Heart left ventricle (tissue), 16 donors: ENCODE results near the gene VPS50. TPM values are rescaled to one million over a fixed set of nuclear protein-coding genes. Genes with fewer than 3 reads are reported as not detected.

ENCODE experiments used
- ATAC-seq, 4 donors: fragments of 200-7000 bp; cut with Tn5 transposase; one replicate each; pipeline ENCODE4 v1.9.1; 2020 to 2022; ENCODE audit warnings: moderate library complexity in 4 of 4, mild to moderate bottlenecking in 3 of 4, moderate number of reproducible peaks in 1 of 4
- DNase-seq, 5 donors: peaks; one replicate each; pipeline ENCODE4 v3.0.0-alpha.2; 2020
- H3K27ac ChIP-seq, 12 donors: fragments of 200-600 bp; sonication (generic) in 4 of 12; one replicate each; pipeline versions ENCODE4 v1.5.0 to v1.8.0; 2016 to 2022; ENCODE audit warnings: mild to moderate bottlenecking in 2 of 12
- H3K27me3 ChIP-seq, 9 donors: fragments of 200-600 bp; sonication (generic) in 2 of 9; one replicate each; pipeline versions ENCODE4 v1.5.1 to v1.8.0; 2016 to 2022; ENCODE audit warnings: mild to moderate bottlenecking in 3 of 9
- H3K36me3 ChIP-seq, 9 donors: fragments of 200-600 bp; sonication (generic) in 2 of 9; one replicate each; pipeline versions ENCODE4 v1.5.0 to v1.8.0; 2018 to 2022; ENCODE audit warnings: mild to moderate bottlenecking in 2 of 9
- H3K4me1 ChIP-seq, 12 donors: fragments of 200-600 bp; sonication (generic) in 4 of 12; one replicate each; pipeline versions ENCODE4 v1.5.0 to v1.8.0; 2016 to 2022; ENCODE audit warnings: mild to moderate bottlenecking in 3 of 12
- H3K4me3 ChIP-seq, 12 donors: fragments of 200-600 bp; sonication (generic) in 4 of 12; one replicate each; pipeline versions ENCODE4 v1.5.0 to v1.8.0; 2017 to 2022; ENCODE audit warnings: mild to moderate bottlenecking in 9 of 12, moderate library complexity in 4 of 12
- H3K9me3 ChIP-seq, 12 donors: fragments of 200-600 bp; sonication (generic) in 4 of 12; one replicate each; pipeline versions ENCODE4 v1.5.0 to v1.8.0; 2016 to 2022; ENCODE audit warnings: mild to moderate bottlenecking in 1 of 12
- POLR2A ChIP-seq, 2 donors: fragments of 450-650 bp; IDR thresholded peaks; one replicate each; pipeline ENCODE4 v1.6.1; 2017; ENCODE audit warnings: antibody characterized with exemption in 2 of 2, mild to moderate bottlenecking in 2 of 2, moderate library complexity in 2 of 2
- WGBS, 4 donors: extraction: QIAGEN DNeasy Blood & Tissue Kit in 2 of 4; methylation state at CpG; one replicate each; pipeline versions ENCODE4 v1.1.5 to v1.1.7; 2013 to 2018; 5-methylcytosine and 5-hydroxymethylcytosine counted together
- intact Hi-C, 10 donors: fragments of 100-400 bp; cut with DNase I; formaldehyde crosslinking; loops; one replicate each; pipeline versions ENCODE4 v1.11.1 to v1.14.2; 2022
- polyA plus RNA-seq, 2 donors: library from polyadenylated mRNA; stranded (reverse); fragments of 200-250 nt; gene quantifications; one replicate each; pipeline ENCODE4 v1.2.3, GENCODE V29; 2013
- total RNA-seq, 9 donors: library from RNA; depleted of rRNA in 2 of 9; stranded (reverse); fragments of >200 nt in 2 of 9; fragmentation: NEBNext Ultra II Directional in 3 of 9; extraction: Animal tissue kit (Norgen Biotek cat#: 25700) in 3 of 9; gene quantifications; one replicate each; pipeline versions ENCODE4 v1.1.0 to v1.2.4, GENCODE V29; 2016 to 2023
- TF ChIP-seq, protein P1 (sequence below), 12 donors: fragments of 200-600 bp; sonication (generic) in 4 of 12; IDR thresholded peaks; one replicate each; pipeline versions ENCODE4 v1.5.0 to v1.8.0; 2018 to 2022; ENCODE audit warnings: antibody characterized with exemption in 12 of 12, mild to moderate bottlenecking in 5 of 12
- donor health status: ischemic (EF 13 %, LVEDD 7.1; RV severe dilation, severe dysfunction).
- donor health status: healthy with polysubstance abuse.
- donor health status: DM: no; HTN: yes; CAD: no.
- donor health status: DM: no; HTN: no; CAD: no.
- donor health status: ischemic (EF 25% LVEDD 6.9; RV normal size, moderate dysfunction).
- donor health status: ischemic (EF 25% LVEDD 5.7; RV mildly dilated, moderate dysfunction).
- donor health status: healthy.
- donor health status: DM: yes; HTN: yes; CAD: no.
- donor health status: ischemic (EF 35%, LVEDD 5.7; RV mildly dilated, moderate dysfunction).
- donor health status: nonischemic (EF 11% LVEDD 7.7; RV severe dilation, severe dysfunction).
- donor health status: DM: yes; HTN: yes; CAD: no.
- donor health status: PGD.
- donor health status: ischemic (EF 29% LVEDD 5.4; RV normal size, mild dysfunction).
- donor health status: nonischemic (EF 23%, LVEDD 6.1; RV moderate dilation, normal function).

The VPS50 gene
- total and polyA plus RNA-seq, 11 donors: 2.9 to 28.7 (median 18.5) TPM

DNA sequence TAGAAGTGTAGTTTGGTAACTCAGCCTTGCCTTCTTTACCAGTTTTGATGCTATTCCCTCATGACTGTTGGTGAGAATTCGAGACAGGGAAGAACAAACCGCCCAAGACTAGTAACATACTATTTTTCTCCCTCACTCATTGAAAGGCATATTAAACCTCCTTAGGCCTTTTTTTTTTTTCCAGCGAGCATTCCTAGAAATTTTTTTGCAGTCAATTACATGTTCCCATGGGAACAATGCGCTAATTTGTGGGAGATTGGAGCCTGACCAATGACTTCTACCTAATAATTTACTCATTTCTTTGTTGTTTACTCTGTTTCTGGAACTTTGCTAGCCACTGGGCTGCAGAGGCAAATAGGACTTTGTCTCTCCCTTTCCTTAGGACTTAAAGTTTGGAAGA is 6.0 kb downstream of the VPS50 start:
- ATAC-seq (no peak), DNase-seq (no peak)
- Histone ChIP-seq H3K27me3 (no peaks in the 10 kb centered on the region), H3K9me3 (no peaks in the 10 kb centered on the region), H3K4me1 (peaks cover 0 to 9% (median 2%) of the 10 kb centered on the region in 12 donors), H3K36me3 (peaks cover 0 to 18% (median 11%) of the 10 kb centered on the region in 9 donors), H3K4me3 (no peak overlapping the region), H3K27ac (no peak overlapping the region)
- TF ChIP-seq, protein P1, sequence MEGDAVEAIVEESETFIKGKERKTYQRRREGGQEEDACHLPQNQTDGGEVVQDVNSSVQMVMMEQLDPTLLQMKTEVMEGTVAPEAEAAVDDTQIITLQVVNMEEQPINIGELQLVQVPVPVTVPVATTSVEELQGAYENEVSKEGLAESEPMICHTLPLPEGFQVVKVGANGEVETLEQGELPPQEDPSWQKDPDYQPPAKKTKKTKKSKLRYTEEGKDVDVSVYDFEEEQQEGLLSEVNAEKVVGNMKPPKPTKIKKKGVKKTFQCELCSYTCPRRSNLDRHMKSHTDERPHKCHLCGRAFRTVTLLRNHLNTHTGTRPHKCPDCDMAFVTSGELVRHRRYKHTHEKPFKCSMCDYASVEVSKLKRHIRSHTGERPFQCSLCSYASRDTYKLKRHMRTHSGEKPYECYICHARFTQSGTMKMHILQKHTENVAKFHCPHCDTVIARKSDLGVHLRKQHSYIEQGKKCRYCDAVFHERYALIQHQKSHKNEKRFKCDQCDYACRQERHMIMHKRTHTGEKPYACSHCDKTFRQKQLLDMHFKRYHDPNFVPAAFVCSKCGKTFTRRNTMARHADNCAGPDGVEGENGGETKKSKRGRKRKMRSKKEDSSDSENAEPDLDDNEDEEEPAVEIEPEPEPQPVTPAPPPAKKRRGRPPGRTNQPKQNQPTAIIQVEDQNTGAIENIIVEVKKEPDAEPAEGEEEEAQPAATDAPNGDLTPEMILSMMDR (IDR thresholded peaks at IDR 0.05): no peak
- TF ChIP-seq POLR2A (IDR thresholded peaks at IDR 0.05): no peak
- WGBS, 4 donors: 83 to 90% (median 87%) methylated on average over 4 of the region's 4 CpGs
- intact Hi-C loops: no loop called here

DNA sequence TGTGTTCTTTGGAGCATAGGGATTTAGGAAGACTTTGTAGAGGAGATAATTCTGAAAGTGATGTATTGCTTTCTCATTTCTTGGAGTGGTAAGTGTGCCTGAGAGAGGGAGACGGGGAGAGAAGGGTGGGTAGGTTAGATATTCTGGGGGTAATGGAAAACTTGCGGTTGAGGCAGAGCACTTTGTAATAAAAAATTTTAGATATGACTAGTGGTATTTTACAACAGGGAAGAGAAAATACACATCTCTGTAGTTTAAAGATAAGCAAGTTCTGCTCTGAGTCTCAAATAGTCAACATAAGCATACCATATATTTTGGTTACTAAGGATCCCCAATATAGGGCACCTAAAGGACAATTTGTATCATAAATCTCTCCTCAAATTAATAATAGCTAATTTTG is 6.6 kb downstream of the VPS50 start:
- no peak for ATAC-seq
- intact Hi-C loops: no loop called here
- Histone ChIP-seq H3K27me3 (no peaks in the 10 kb centered on the region), H3K4me1 (peaks cover 0 to 3% (median 0%) of the 10 kb centered on the region in 12 donors), H3K9me3 (no peaks in the 10 kb centered on the region), H3K4me3 (no peak overlapping the region), H3K27ac (no peak overlapping the region), H3K36me3 (peaks cover 0 to 18% (median 11%) of the 10 kb centered on the region in 9 donors)
- WGBS, 4 donors: 87 to 94% (median 92%) methylated on average over 2 of the region's 2 CpGs
- TF ChIP-seq POLR2A (IDR thresholded peaks at IDR 0.05): no peak
- TF ChIP-seq, protein P1 (IDR thresholded peaks at IDR 0.05): no peak
- no peak for DNase-seq

DNA sequence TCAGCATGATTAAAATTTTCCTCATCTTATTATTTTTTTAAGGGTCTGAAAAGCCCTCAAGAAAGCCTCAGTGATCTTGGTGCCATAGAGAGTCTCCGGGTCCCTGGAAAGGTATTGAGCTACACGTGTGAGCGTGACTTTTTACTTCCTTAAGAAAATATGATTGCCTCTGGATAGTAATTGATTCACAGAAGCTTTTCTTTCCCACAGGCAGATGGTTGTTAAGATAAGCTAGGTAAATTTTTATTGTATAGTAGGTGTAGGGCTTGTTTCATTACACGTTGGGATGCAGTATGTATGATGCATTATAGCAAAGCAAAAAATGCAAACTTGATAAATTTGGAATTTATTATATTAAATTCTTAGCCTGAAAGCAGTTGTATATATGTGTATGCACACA is 7.7 kb downstream of the VPS50 start:
- no peak overlapping the region for H3K27ac ChIP-seq
- no peak overlapping the region for H3K4me3 ChIP-seq
- H3K27me3 ChIP-seq: no peaks in the 10 kb centered on the region
- 82 to 85% (median 82%) methylated on average over 4 of the region's 4 CpGs for WGBS, 4 donors
- no peaks in the 10 kb centered on the region for H3K9me3 ChIP-seq
- no peak for ATAC-seq
- no peaks in the 10 kb centered on the region for H3K4me1 ChIP-seq
- no peak for TF ChIP-seq POLR2A (IDR thresholded peaks at IDR 0.05)
- TF ChIP-seq, protein P1 (IDR thresholded peaks at IDR 0.05): no peak
- H3K36me3 ChIP-seq: peaks cover 0 to 18% (median 11%) of the 10 kb centered on the region in 9 donors
- intact Hi-C loops: loop anchor here in 2 of 10 donors (10.0 kb wide), 2 partner anchors 315 to 845 kb away; no protein-coding TSS in a partner anchor
- no peak for DNase-seq

DNA sequence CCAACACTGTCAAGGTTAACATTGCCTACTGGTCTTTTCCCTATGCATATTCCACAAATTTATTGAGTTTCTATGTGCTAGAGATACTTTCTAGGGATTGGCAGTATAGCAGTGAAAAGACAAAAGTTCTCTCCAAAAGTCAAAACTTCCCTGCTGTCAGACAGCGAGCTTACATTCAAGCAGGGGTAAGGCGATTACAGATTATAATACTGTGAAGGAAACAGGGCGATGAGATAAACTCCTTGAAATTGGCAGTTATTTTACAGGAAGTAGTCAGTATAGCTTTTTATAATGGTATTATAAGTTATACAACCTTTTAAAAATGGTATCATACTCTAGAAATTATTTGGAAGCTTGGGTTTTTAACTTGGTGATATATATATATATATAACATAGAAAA is 9.9 kb downstream of the VPS50 start:
- no peak for TF ChIP-seq POLR2A (IDR thresholded peaks at IDR 0.05)
- TF ChIP-seq, protein P1 (IDR thresholded peaks at IDR 0.05): no peak
- DNase-seq: no peak
- Histone ChIP-seq H3K36me3 (peaks cover 0 to 18% (median 11%) of the 10 kb centered on the region in 9 donors), H3K27ac (no peak overlapping the region), H3K27me3 (no peaks in the 10 kb centered on the region), H3K4me1 (peaks cover 0 to 9% (median 0%) of the 10 kb centered on the region in 12 donors), H3K4me3 (no peak overlapping the region), H3K9me3 (no peaks in the 10 kb centered on the region)
- intact Hi-C loops: loop anchor here in 2 of 10 donors (10.0 kb wide), 2 partner anchors 313 to 843 kb away; no protein-coding TSS in a partner anchor
- no peak for ATAC-seq
- 91 to 96% (median 92%) methylated on average over 3 of the region's 3 CpGs for WGBS, 4 donors
